DMS114 treated with DMSO at 0.1 percent for 48 hours (cell line): ENCODE data around the gene MYL2.

Experiments
- DNase-seq: peaks from one replicate; lab custom pipeline; 2025; ENCODE audit not compliant: unreplicated experiment; lab: John Stamatoyannopoulos, UW

The MYL2 gene

DNA sequence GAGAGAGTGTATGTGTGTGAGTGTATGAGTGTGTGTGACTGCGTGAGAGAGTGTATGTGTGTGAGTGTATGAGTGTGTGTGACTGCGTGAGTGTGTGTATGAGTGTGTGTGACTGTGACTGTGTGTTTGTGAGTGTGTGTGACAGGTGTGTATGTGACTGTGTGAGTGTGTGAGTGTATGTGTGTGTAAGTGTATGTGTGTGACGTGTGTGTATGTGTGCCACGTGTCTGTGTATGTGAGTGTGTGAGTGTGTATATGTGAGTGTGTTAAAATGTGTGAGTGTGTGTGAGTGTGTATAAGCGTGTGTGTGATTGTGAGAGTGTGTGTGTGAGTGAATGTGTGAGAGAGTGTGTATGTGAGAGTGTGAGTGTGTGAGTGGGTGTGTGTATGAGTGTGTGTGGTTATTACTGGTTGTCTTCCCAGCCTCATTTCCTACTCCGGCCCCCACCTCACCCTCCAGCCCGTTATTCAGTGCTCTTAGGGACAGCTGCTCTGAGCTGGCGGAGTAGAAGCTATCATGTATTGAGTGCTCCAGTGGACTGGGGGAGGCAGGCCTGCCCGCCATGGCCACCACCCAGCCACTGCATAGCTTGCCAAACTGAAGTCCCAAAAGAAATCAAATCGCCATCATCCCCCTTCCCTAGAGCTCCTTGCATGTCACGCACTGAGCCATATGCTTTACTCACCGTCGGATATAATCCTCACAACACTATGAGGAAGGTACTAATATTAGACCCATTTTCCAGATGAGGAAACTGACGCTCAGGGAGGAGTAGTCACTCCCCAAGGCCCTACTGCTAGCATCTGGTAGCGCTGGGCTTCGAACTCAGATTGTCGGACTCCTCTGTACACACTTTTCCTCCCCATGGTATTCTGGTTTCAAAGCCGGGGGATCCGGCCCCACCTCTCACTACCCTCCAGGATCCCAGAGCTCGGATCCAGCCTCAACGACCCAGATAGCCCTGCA is 10.3 kb upstream of the MYL2 start:
- DNase-seq = no peak

- DNase-seq = no peak
These were observed 9.4 kb upstream of the MYL2 start for GRCh38 chr12:110929818-110930217.

- no peak for DNase-seq
These were observed 8.3 kb upstream of the MYL2 start for GRCh38 chr12:110928700-110929099.

DNA sequence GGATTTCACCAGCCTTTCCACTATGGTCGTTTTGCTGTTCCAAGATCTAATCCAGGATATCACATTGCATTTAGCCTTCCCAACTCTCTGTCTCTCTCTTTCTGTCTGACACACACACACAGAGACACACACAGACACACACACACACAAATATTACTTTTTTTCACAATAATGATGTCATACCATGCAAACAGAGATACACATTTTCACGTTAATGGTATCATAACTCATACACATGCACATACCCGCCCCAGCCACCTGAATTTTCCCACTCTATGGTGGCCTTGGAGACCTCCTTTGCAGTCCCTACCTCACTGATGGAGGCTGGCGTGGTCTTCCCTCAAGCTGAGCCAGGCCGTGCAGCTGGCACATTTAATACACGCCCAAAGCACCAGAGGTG is 7.2 kb upstream of the MYL2 start:
- no peak for DNase-seq

DNA sequence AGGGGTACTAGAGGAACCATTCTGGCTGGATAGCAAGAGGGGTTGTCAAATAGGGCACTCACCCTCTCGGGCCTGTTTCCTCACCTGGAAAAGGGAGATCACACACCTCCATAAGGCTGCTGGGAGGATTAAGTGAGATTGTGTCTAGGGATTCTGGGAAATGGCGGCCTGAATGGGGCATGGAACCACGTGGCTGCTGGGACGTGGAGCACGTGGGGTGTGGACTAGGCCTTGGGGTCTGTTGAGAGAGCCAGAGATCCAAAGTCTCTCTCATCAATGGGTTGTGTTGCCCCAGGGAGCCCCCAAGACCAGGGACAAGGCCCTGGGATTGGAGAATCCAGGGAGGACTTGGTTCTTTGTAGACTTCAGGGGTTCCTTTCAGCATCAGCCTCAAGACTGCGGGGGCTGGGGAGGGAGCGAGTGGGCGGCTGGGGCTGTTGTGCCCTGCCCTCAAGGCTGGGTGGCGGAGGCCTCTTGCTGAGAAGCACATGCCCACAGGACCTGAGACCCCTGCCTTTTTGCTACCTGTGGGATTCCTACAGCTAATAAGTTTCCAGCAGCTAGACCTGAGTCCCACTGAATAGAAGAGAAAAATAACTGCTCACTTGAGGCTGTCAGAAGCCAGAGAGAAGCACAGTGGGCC is 3.4 kb upstream of the MYL2 start:
- no peak for DNase-seq

DNA sequence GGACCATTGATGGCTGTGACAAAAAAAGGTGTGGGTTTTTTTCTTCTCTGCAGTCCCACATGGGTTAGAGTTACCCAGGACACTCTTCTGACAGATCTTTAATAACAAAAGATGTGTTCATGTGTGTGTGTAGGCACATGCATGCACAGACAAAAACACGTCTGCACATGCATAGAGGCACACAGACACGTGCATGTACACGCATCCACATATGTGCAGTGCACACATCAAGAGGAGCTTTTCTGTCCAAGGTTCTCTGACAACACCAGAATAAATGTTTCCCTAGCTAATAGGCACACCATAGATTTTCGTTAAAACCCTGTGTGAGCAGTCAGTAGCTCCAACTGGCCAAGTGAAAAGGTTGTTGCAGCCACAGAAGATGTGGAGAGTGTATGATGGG is 2.8 kb upstream of the MYL2 start:
- DNase-seq = no peak

DNA sequence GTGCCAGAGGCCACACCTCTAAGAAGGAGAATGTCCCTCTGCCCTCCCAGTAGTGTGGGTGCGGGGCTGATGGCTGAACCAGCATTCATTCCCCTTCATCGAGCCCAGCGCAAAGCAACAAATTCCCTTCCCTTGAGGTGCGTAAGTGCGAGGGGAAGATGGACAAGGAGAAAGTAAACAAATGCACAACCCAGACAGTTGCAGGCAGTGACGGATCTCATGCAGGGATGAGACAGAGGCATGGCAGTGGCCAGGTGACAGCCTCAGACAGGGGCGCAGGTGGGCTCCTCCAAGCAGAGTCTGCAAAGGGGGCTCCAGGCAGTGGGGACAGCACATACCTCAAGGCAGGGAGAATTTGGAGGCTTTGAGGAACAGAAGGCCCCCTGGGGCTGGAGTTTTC is 2.3 kb upstream of the MYL2 start:
- DNase-seq = no peak

DNA sequence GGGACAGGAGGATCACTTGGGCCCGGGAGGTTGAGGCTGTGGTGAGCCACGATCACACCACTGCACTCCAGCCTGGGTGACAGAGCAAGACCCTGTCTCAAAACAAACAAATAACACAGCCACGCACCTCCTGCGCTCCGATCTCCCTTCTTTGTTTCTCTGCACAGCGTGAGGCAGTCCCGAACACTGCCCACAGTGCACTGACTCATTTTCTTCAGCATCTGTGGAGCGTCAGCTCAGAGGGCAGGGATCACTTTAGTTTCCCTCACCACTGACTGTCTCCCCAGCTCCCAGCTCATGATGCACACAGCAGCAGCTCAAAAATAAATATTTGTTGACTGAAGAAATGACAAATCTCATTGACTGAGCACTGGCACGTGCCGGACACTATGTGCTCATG is 883 bp upstream of the MYL2 start:
- no peak for DNase-seq

- DNase-seq = no peak
These were observed 659 bp downstream of the MYL2 start for GRCh38 chr12:110919720-110920119.

GRCh38 chr12:110917961-110918360 is 2.4 kb downstream of the MYL2 start:
- no peak for DNase-seq

- DNase-seq = no peak
These were observed 2.9 kb downstream of the MYL2 start for GRCh38 chr12:110917467-110917866.

DNA sequence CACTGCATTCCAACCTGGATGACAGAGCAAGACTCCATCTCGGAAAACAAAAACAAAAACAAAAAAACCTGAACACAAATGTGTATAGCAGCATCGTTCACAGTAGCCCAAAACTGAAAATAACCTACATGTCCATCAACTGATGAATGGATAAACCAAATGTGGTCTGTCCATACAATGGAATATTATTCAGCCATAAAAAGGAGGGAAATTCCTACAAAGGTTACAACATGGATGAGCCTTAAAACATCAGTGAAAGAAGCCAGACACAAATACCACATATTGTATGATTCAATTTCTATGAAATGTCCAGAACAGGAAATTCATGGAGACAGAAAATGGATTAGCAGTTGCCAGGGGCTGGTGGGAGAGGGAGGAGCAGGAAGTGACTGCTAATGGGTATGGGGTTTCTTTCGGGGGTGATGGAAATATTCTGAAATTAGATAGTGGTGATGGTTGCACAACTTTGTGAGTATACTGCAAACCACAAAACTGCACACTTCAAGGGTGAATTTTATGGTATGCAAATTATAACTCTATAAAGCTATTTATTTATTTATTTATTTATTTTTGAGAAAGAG is 4.0 kb downstream of the MYL2 start:
- no peak for DNase-seq

GRCh38 chr12:110913119-110914056 is 7.0 kb downstream of the MYL2 start:
- DNase-seq = no peak

GRCh38 chr12:110912263-110912662 is 8.1 kb downstream of the MYL2 start:
- DNase-seq = no peak

GRCh38 chr12:110908377-110909152 is 11.8 kb downstream of the MYL2 start:
- DNase-seq = no peak

DNA sequence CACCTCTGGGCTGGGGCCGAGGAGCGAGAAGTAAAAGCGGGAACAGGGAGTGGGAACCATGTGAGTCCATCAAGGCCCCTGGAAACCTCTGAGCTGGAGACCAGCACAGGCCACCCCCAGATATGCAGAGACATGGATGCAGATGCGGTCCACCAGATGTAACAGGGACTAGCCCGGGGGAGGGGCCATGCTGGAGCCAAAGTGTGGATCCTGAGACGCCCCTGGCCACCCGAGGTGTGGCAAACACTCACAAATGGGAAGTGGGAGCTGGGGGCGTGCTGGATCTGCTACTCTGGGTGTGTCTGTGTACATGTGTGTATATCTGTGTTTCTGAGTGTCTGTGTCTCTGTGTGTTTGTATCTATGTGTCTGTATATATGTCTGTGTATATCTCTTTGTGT is 12.8 kb downstream of the MYL2 start:
- DNase-seq = no peak

DNA sequence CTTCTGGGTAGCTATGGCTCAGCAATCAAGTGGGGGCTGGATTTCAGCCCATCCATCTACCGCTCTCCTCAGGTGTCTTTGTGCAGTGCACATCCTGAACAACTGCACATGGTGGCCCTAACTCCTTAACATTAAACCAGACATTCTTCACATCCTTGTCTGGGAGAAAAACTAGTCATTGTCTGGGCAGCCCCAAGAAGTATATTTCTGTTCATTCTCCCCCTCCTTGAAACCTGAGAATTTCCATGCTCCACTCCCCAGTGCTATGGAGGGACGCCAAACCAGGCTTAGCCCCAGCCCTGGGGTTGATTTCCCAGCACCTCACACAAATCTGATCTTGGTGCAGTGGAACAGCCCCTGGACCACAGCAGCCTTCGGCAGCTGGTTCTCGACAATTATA is 13.4 kb downstream of the MYL2 start:
- no peak for DNase-seq

DNA sequence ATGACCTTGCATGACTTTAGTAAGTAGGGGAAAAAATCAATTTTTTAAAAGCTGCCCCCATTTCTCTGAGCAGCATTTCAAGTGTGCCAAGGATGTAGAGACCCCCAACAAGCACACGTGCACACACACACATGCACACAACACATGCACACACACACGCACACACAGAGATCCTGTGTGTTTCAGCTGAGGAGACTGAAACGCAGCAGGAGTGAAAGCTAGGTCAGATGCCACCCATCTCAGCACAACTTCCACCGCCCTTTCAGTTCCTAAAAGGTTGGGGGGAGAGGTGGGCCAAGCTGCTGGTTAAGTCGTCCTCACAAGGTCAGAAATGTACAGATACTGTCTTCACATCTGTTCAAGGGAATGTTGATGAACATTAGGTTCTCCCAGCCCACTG is 13.9 kb downstream of the MYL2 start:
- no peak for DNase-seq

DNA sequence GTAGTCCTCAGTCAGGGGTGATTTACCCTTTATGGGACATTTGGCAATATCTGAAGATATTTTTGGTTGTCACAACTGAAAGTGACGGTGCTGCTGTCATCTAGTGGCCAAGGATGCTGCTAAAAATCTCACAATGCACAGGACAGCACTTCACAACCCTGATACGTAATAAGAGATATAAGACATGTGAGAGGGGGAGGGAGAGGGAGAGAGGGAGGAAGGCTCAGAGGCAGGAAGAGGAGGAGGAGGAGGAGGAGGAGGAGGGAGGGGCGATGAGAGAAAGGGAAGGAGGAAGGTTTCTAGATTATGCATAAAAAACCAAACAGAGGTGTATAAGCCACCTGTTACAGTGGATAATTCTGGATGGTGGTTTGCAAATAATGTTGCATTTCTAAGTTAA is 14.3 kb downstream of the MYL2 start:
- DNase-seq = no peak

GRCh38 chr12:110903511-110903910 is 16.9 kb downstream of the MYL2 start:
- DNase-seq = no peak
